WTC11 (cell line): ENCODE data around the gene COX14.

Source experiments
- ATF3 ChIP-seq: sonication (generic); formaldehyde crosslinking; conservative IDR thresholded peaks from 2 replicates; pipeline ENCODE4 v1.8.1; 2022; ENCODE audit warnings: mild to moderate bottlenecking, missing genetic modification reagents
- ESRRA ChIP-seq: sonication (generic); formaldehyde crosslinking; IDR thresholded peaks from 2 replicates; pipeline ENCODE4 v1.8.1; 2022; ENCODE audit warnings: mild to moderate bottlenecking, missing genetic modification reagents, borderline replicate concordance
- FOXP1 ChIP-seq: sonication (generic); formaldehyde crosslinking; IDR thresholded peaks from 2 replicates; pipeline ENCODE4 v1.8.0; 2022; ENCODE audit warnings: missing genetic modification reagents, mild to moderate bottlenecking, moderate library complexity, borderline replicate concordance
- USF2 ChIP-seq: sonication (generic); formaldehyde crosslinking; IDR thresholded peaks from 2 replicates; pipeline ENCODE4 v1.8.1; 2023; ENCODE audit warnings: mild to moderate bottlenecking, missing genetic modification reagents, moderate library complexity
- TF ChIP-seq, protein P1 (sequence below): fragments of 200-600 bp; IDR thresholded peaks from 2 replicates; pipeline ENCODE4 v1.8.0; 2022; ENCODE audit warnings: antibody characterized with exemption

DNA sequence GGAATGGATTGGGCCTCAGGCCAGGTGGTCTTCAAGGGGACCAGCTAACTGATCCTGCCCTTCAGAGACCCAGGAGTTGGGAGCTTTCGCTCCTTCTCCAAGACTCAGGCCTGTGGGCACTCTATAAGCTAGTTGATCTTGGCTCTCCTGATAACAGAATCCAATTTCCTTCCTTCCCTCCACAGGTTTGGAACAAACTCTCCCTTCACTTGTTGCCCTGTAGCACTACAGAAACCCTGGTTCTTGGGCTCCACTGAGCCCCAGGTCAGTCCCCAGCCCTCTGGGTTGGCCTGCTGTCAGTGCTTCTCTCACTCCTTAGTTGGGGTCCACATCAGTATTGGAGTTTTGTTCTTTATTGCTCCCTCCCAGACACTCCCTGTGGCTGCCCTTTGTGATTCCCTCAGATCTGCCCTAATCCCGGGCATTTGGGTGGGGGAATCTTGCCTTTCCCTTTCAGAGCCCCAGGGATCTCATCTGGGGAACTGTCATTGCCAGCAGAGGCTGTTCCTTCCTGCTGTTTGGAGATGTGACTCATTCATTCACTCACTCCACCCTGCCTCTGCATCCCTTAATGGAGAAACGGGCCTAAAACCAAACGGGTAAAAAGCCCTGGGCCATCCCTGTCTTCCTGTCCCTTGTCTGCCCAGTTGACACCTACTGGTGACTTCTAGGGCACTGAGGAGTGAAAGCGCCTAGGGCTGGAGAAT lies 12.6 kb upstream of the COX14 start:
- TF ChIP-seq, protein P1, sequence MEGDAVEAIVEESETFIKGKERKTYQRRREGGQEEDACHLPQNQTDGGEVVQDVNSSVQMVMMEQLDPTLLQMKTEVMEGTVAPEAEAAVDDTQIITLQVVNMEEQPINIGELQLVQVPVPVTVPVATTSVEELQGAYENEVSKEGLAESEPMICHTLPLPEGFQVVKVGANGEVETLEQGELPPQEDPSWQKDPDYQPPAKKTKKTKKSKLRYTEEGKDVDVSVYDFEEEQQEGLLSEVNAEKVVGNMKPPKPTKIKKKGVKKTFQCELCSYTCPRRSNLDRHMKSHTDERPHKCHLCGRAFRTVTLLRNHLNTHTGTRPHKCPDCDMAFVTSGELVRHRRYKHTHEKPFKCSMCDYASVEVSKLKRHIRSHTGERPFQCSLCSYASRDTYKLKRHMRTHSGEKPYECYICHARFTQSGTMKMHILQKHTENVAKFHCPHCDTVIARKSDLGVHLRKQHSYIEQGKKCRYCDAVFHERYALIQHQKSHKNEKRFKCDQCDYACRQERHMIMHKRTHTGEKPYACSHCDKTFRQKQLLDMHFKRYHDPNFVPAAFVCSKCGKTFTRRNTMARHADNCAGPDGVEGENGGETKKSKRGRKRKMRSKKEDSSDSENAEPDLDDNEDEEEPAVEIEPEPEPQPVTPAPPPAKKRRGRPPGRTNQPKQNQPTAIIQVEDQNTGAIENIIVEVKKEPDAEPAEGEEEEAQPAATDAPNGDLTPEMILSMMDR, result no peak
- TF ChIP-seq FOXP1, result no peak
- no peak for TF ChIP-seq ATF3 (CRISPR knock-in tag)
- TF ChIP-seq ESRRA (CRISPR knock-in tag), result no peak
- TF ChIP-seq USF2 (CRISPR knock-in tag), result no peak
